ENCODE measurements around the gene MRM1. TPM values are rescaled to one million over a fixed set of nuclear protein-coding genes. Genes with fewer than 3 reads are reported as not detected.
A peak's percentile ranks its signal among the peaks of the same experiment; 100 is the strongest.

The MRM1 gene
- total RNA-seq, 1 donor from 2014 or later, result 3.1 TPM

- Histone ChIP-seq H2AFZ (ENCODE audit: low read depth, low read length) (peak overlapping the region; percentile 34), H3K4me2 (ENCODE audit: low read length) (peak overlapping the region; percentile 82), H3K36me3 (ENCODE audit: insufficient read depth, low read length) (no peaks in the 10 kb centered on the region), H3K79me2 (ENCODE audit: insufficient read depth, low read length) (no peaks in the 10 kb centered on the region), H3K4me3 (ENCODE audit: insufficient read depth, low read depth, low read length) (peak overlapping the region; percentile 42), H3K4me1 (ENCODE audit: insufficient read depth, low read length) (peaks cover 4% of the 10 kb centered on the region), H3K9ac (ENCODE audit: low read length) (no peak overlapping the region), H3K27me3 (ENCODE audit: insufficient read depth, low read length) (peaks cover 84% of the 10 kb centered on the region), H3K9me3 (ENCODE audit: insufficient read depth, low read depth, low read length) (no peaks in the 10 kb centered on the region), H4K20me1 (ENCODE audit: insufficient read depth, low read length) (no peaks in the 10 kb centered on the region), H3K27ac (ENCODE audit: low read depth, low read length) (no peak overlapping the region)
- Mint-ChIP-seq H3K27me3 (ENCODE audit: low read depth, unreplicated experiment) (peaks cover 81% of the 10 kb centered on the region), H3K4me1 (ENCODE audit: low read depth, unreplicated experiment) (peaks cover 4% of the 10 kb centered on the region), H3K27ac (ENCODE audit: unreplicated experiment) (no peak overlapping the region), H3K9me3 (ENCODE audit: unreplicated experiment) (peaks cover 2% of the 10 kb centered on the region), H3K36me3 (ENCODE audit: low read depth, unreplicated experiment) (no peaks in the 10 kb centered on the region), H3K4me3 (ENCODE audit: unreplicated experiment) (no peak overlapping the region)
- no peak for FAIRE-seq
- peak; percentile 92 for TF ChIP-seq EZH2 (IDR thresholded peaks at IDR 0.05; ENCODE audit: insufficient read depth, low read length)
- no peak for TF ChIP-seq CTCF (IDR thresholded peaks at IDR 0.05; ENCODE audit: insufficient read depth, low read depth, low read length)
- DNase-seq (ENCODE audit: low read depth), result no peak
These were observed 40.0 kb downstream of the MRM1 start for GRCh38 chr17:36641331-36641876.

- H3K9ac ChIP-seq (ENCODE audit: low read length), result no peak overlapping the region
- peaks cover 80% of the 10 kb centered on the region for H3K27me3 ChIP-seq (ENCODE audit: insufficient read depth, low read length)
- peak; percentile 88 for TF ChIP-seq EZH2 (IDR thresholded peaks at IDR 0.05; ENCODE audit: insufficient read depth, low read length)
- no peak for TF ChIP-seq CTCF (IDR thresholded peaks at IDR 0.05; ENCODE audit: insufficient read depth, low read depth, low read length)
- H3K9me3 Mint-ChIP-seq (ENCODE audit: unreplicated experiment), result peaks cover 2% of the 10 kb centered on the region
- H3K27ac ChIP-seq (ENCODE audit: low read depth, low read length), result no peak overlapping the region
- H3K36me3 ChIP-seq (ENCODE audit: insufficient read depth, low read length), result no peaks in the 10 kb centered on the region
- H3K4me3 ChIP-seq (ENCODE audit: insufficient read depth, low read depth, low read length), result peak overlapping the region; percentile 42
- peaks cover 4% of the 10 kb centered on the region for H3K4me1 ChIP-seq (ENCODE audit: insufficient read depth, low read length)
- H3K4me2 ChIP-seq (ENCODE audit: low read length), result peak overlapping the region; percentile 82
- H3K27ac Mint-ChIP-seq (ENCODE audit: unreplicated experiment), result no peak overlapping the region
- no peak for FAIRE-seq
- H4K20me1 ChIP-seq (ENCODE audit: insufficient read depth, low read length), result no peaks in the 10 kb centered on the region
- H3K27me3 Mint-ChIP-seq (ENCODE audit: low read depth, unreplicated experiment), result peaks cover 80% of the 10 kb centered on the region
- H3K36me3 Mint-ChIP-seq (ENCODE audit: low read depth, unreplicated experiment), result no peaks in the 10 kb centered on the region
- no peaks in the 10 kb centered on the region for H3K9me3 ChIP-seq (ENCODE audit: insufficient read depth, low read depth, low read length)
- H2AFZ ChIP-seq (ENCODE audit: low read depth, low read length), result peak overlapping the region; percentile 34
- no peak for DNase-seq (ENCODE audit: low read depth)
- peaks cover 4% of the 10 kb centered on the region for H3K4me1 Mint-ChIP-seq (ENCODE audit: low read depth, unreplicated experiment)
- no peaks in the 10 kb centered on the region for H3K79me2 ChIP-seq (ENCODE audit: insufficient read depth, low read length)
- H3K4me3 Mint-ChIP-seq (ENCODE audit: unreplicated experiment), result peak overlapping the region; percentile 80
These were observed 40.8 kb downstream of the MRM1 start for GRCh38 chr17:36641877-36642845.

All from astrocyte (in vitro differentiated cells and primary cell).